RWPE2 (cell line): ENCODE data around the gene P4HB.

ENCODE experiments used
- ATAC-seq: fragments of 200-7000 bp; cut with Tn5 transposase; 3 replicates; pipeline ENCODE4 v1.9.1; 2021; ENCODE audit warnings: low read depth
- DNase-seq: peaks from one replicate; pipeline ENCODE4 v3.0.0-alpha.2; 2020; ENCODE audit warnings: low spot score
- H3K27ac ChIP-seq: fragments of 450-650 bp; 2 replicates; pipeline ENCODE4 v1.5.1; 2017; ENCODE audit warnings: mild to moderate bottlenecking; ENCODE audit not compliant: poor library complexity, severe bottlenecking
- H3K27me3 ChIP-seq: fragments of 250-450 bp; sonication (Bioruptor Pico); 2 replicates; pipeline ENCODE4 v1.5.1; 2021; ENCODE audit warnings: mild to moderate bottlenecking, moderate library complexity; ENCODE audit not compliant: insufficient read depth, poor library complexity, severe bottlenecking
- H3K36me3 ChIP-seq: fragments of 250-450 bp; sonication (Bioruptor Pico); 2 replicates; pipeline ENCODE4 v1.5.1; 2020; ENCODE audit warnings: low read depth, mild to moderate bottlenecking, moderate library complexity
- H3K4me1 ChIP-seq: fragments of 250-450 bp; sonication (Bioruptor Pico); 2 replicates; pipeline ENCODE4 v1.5.1; 2021; ENCODE audit warnings: mild to moderate bottlenecking, moderate library complexity; ENCODE audit not compliant: insufficient read depth, poor library complexity, severe bottlenecking
- H3K4me3 ChIP-seq: fragments of 250-450 bp; sonication (Bioruptor Pico); 2 replicates; pipeline ENCODE4 v1.5.1; 2021; ENCODE audit warnings: mild to moderate bottlenecking, moderate library complexity; ENCODE audit not compliant: severe bottlenecking
- H3K9me3 ChIP-seq: fragments of 250-450 bp; sonication (Bioruptor Pico); 2 replicates; pipeline ENCODE4 v1.5.1; 2021; ENCODE audit warnings: mild to moderate bottlenecking, moderate library complexity; ENCODE audit not compliant: severe bottlenecking
- TF ChIP-seq, protein P1 (sequence below): fragments of 450-650 bp; IDR thresholded peaks from one replicate; pipeline ENCODE4 v1.5.1; 2017; ENCODE audit warnings: mild to moderate bottlenecking, moderate library complexity; ENCODE audit not compliant: poor library complexity, severe bottlenecking

The P4HB gene

GRCh38 chr17:81802048-81802758 lies 58.1 kb downstream of the P4HB start:
- Histone ChIP-seq H3K4me1 (no peaks in the 10 kb centered on the region), H3K36me3 (no peaks in the 10 kb centered on the region), H3K27ac (no peak overlapping the region), H3K4me3 (no peak overlapping the region), H3K9me3 (no peaks in the 10 kb centered on the region), H3K27me3 (peaks cover 55% of the 10 kb centered on the region)
- TF ChIP-seq, protein P1, sequence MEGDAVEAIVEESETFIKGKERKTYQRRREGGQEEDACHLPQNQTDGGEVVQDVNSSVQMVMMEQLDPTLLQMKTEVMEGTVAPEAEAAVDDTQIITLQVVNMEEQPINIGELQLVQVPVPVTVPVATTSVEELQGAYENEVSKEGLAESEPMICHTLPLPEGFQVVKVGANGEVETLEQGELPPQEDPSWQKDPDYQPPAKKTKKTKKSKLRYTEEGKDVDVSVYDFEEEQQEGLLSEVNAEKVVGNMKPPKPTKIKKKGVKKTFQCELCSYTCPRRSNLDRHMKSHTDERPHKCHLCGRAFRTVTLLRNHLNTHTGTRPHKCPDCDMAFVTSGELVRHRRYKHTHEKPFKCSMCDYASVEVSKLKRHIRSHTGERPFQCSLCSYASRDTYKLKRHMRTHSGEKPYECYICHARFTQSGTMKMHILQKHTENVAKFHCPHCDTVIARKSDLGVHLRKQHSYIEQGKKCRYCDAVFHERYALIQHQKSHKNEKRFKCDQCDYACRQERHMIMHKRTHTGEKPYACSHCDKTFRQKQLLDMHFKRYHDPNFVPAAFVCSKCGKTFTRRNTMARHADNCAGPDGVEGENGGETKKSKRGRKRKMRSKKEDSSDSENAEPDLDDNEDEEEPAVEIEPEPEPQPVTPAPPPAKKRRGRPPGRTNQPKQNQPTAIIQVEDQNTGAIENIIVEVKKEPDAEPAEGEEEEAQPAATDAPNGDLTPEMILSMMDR, result no peak
- no peak for ATAC-seq
- peak; percentile 60 for DNase-seq

DNA sequence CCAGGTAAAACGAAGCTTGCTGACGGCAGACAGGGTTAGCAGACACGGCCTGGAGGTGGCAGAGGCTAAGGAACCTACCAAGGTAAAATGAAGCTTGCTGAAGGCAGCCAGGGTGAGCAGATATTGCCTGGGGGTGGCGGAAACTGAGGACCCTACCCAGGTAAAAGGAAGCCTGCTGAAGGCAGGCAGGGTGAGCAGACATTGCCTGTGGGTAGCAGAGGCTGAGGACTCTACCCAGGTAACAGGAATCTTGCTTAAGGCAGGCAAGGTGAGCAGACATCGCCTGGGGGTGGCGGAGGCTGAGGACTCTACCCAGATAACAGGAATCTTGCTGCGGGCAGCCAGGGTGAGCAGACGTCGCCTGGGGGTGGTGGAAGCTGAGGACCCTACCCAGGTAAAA lies 59.0 kb downstream of the P4HB start:
- Histone ChIP-seq H3K4me3 (no peak overlapping the region), H3K9me3 (no peaks in the 10 kb centered on the region), H3K4me1 (no peaks in the 10 kb centered on the region), H3K36me3 (no peaks in the 10 kb centered on the region), H3K27ac (no peak overlapping the region), H3K27me3 (peaks cover 46% of the 10 kb centered on the region)
- no peak for ATAC-seq
- DNase-seq, result no peak
- TF ChIP-seq, protein P1, result no peak

- ATAC-seq (peak; percentile 68), DNase-seq (peak; percentile 47)
These were observed 65.8 kb downstream of the P4HB start for GRCh38 chr17:81794509-81794908.

GRCh38 chr17:81794074-81794476 lies 66.3 kb downstream of the P4HB start:
- no peak overlapping the region for H3K27ac ChIP-seq
- DNase-seq, result no peak
- H3K4me1 ChIP-seq, result no peaks in the 10 kb centered on the region
- H3K4me3 ChIP-seq, result no peak overlapping the region
- TF ChIP-seq, protein P1, result no peak
- ATAC-seq, result no peak
- H3K27me3 ChIP-seq, result no peaks in the 10 kb centered on the region
- no peaks in the 10 kb centered on the region for H3K36me3 ChIP-seq
- H3K9me3 ChIP-seq, result no peaks in the 10 kb centered on the region

More at GRCh38 chr17:81794509-81794908, 65.8 kb downstream of the P4HB start:
- Histone ChIP-seq H3K4me1 (no peaks in the 10 kb centered on the region), H3K4me3 (no peak overlapping the region), H3K9me3 (no peaks in the 10 kb centered on the region), H3K27me3 (no peaks in the 10 kb centered on the region), H3K27ac (no peak overlapping the region), H3K36me3 (no peaks in the 10 kb centered on the region)
- TF ChIP-seq, protein P1, result no peak
